ENCODE results near the gene DHX29. TPM values are rescaled to one million over a fixed set of nuclear protein-coding genes. Genes with fewer than 3 reads are reported as not detected.

DHX29 gene
- total RNA-seq, 1 experiment from 2014 or later: 24.3 TPM

- H4K20me1 ChIP-seq (ENCODE audit: insufficient read depth): no peaks in the 10 kb centered on the region; the same call in 1 of the 2 replicates
- intact Hi-C loops (cut with micrococcal nuclease): loop anchor here (1.0 kb wide), 1 partner anchor 351 kb away; no protein-coding TSS in a partner anchor
- H3K9me3 ChIP-seq (ENCODE audit: control insufficient read depth in 1 of 2, insufficient read depth in 1 of 2, low read depth in 1 of 2, low read length in 2 of 2): no peaks in the 10 kb centered on the region
- peaks cover 29 to 34% of the 10 kb centered on the region in 2 experiments; a peak in 3 of 4 replicates for H3K36me3 ChIP-seq (ENCODE audit: control insufficient read depth in 1 of 2, insufficient read depth in 2 of 2, low read length in 2 of 2)
- H3K9ac ChIP-seq (ENCODE audit: low read length): no peak overlapping the region
- no peak overlapping the region for H2AFZ ChIP-seq (ENCODE audit: low read depth, low read length, poor library complexity, severe bottlenecking)
- ChIA-PET CTCF (interaction anchor here (1.3 kb wide), 1 partner anchor 348 kb away, joined by 6 read pairs; no protein-coding TSS in a partner anchor), RAD21 (ENCODE audit: low non-redundant PET in 1 of 2, low total read pairs in 2 of 2, uncharacterized antibody in 2 of 2, unreplicated experiment in 2 of 2) (no interaction called here), POLR2A (no interaction called here)
- DNase-seq (ENCODE audit: low read depth, low spot score) (no peak), ATAC-seq (no peak)
- H3K4me1 ChIP-seq (ENCODE audit: control insufficient read depth in 1 of 2, insufficient read depth in 2 of 2, low read length in 2 of 2): no peaks in the 10 kb centered on the region
- no TSS peak for BruUV-seq (replicated peaks)
- H3K4me2 ChIP-seq (ENCODE audit: low read length): no peak overlapping the region
- no peak overlapping the region for H3K27ac ChIP-seq (ENCODE audit: low read depth, low read length)
- no peak overlapping the region for H3K4me3 ChIP-seq (replicated peaks in 1 of 2; ENCODE audit: low read depth in 1 of 2, low read length in 2 of 2)
- TF ChIP-seq EZH2 (IDR thresholded peaks at IDR 0.05): no peak
- no peak for TF ChIP-seq SIN3A (IDR thresholded peaks at IDR 0.05; ENCODE audit: low read depth)
- TF ChIP-seq, protein P1, sequence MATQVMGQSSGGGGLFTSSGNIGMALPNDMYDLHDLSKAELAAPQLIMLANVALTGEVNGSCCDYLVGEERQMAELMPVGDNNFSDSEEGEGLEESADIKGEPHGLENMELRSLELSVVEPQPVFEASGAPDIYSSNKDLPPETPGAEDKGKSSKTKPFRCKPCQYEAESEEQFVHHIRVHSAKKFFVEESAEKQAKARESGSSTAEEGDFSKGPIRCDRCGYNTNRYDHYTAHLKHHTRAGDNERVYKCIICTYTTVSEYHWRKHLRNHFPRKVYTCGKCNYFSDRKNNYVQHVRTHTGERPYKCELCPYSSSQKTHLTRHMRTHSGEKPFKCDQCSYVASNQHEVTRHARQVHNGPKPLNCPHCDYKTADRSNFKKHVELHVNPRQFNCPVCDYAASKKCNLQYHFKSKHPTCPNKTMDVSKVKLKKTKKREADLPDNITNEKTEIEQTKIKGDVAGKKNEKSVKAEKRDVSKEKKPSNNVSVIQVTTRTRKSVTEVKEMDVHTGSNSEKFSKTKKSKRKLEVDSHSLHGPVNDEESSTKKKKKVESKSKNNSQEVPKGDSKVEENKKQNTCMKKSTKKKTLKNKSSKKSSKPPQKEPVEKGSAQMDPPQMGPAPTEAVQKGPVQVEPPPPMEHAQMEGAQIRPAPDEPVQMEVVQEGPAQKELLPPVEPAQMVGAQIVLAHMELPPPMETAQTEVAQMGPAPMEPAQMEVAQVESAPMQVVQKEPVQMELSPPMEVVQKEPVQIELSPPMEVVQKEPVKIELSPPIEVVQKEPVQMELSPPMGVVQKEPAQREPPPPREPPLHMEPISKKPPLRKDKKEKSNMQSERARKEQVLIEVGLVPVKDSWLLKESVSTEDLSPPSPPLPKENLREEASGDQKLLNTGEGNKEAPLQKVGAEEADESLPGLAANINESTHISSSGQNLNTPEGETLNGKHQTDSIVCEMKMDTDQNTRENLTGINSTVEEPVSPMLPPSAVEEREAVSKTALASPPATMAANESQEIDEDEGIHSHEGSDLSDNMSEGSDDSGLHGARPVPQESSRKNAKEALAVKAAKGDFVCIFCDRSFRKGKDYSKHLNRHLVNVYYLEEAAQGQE (IDR thresholded peaks at IDR 0.05; ENCODE audit: low read depth): no peak
- no peak for TF ChIP-seq CBX3 (IDR thresholded peaks at IDR 0.05; ENCODE audit: low read depth)
- no peak for TF ChIP-seq EZH2phosphoT487 (IDR thresholded peaks at IDR 0.05; ENCODE audit: borderline replicate concordance)
- no peak for TF ChIP-seq SP1 (IDR thresholded peaks at IDR 0.05; ENCODE audit: low read depth)
- H3K9me2 ChIP-seq (ENCODE audit: insufficient read depth): no peaks in the 10 kb centered on the region
- H3K79me2 ChIP-seq (ENCODE audit: insufficient read depth, low read length): peaks cover 41% of the 10 kb centered on the region
- no peaks in the 10 kb centered on the region for H3K27me3 ChIP-seq (ENCODE audit: insufficient read depth, low read length)
Observed at GRCh38 chr5:55343609-55344008, 36.1 kb upstream of the DHX29 start.

DNA sequence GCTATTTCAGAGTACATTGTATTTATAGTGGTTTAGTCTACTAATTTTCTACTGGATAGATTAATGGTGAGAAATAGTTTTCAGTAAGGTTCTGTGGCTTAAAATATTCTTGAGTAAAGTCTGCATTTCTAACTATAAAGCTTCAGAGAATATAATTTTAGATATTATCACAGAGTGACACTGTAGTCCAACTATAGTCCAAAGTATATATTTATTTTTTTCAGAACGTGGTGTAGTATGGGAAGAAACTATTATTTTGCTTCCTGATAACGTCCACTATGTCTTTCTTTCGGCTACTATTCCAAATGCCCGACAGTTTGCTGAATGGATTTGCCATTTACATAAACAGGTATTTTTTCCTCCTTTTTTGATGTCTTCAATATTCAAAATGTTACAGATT lies 35.6 kb upstream of the DHX29 start:
- BruUV-seq (replicated peaks): no TSS peak
- no peak for DNase-seq (ENCODE audit: low read depth, low spot score)
- TF ChIP-seq SP1 (IDR thresholded peaks at IDR 0.05; ENCODE audit: low read depth) (no peak), EZH2 (IDR thresholded peaks at IDR 0.05) (no peak), ZNF274 (IDR thresholded peaks at IDR 0.05; ENCODE audit: low read depth, low read length) (no peak), CEBPB (IDR thresholded peaks at IDR 0.05; ENCODE audit: low read depth) (no peak), POLR2AphosphoS5 (IDR thresholded peaks at IDR 0.05; ENCODE audit: low read depth, low read length) (no peak), MAX (IDR thresholded peaks at IDR 0.05) (no peak), EZH2phosphoT487 (IDR thresholded peaks at IDR 0.05; ENCODE audit: borderline replicate concordance) (no peak), RAD21 (IDR thresholded peaks at IDR 0.05; ENCODE audit: low read depth) (no peak), SIN3A (IDR thresholded peaks at IDR 0.05; ENCODE audit: low read depth) (no peak), ZFX (IDR thresholded peaks at IDR 0.05) (no peak)
- TF ChIP-seq, protein P2, sequence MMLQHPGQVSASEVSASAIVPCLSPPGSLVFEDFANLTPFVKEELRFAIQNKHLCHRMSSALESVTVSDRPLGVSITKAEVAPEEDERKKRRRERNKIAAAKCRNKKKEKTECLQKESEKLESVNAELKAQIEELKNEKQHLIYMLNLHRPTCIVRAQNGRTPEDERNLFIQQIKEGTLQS (IDR thresholded peaks at IDR 0.05): no peak
- TF ChIP-seq, protein P1 (IDR thresholded peaks at IDR 0.05; ENCODE audit: low read depth): no peak

More for the DNA sequence above, 35.6 kb upstream of the DHX29 start:
- Histone ChIP-seq H3K36me3 (ENCODE audit: control insufficient read depth in 1 of 2, insufficient read depth in 2 of 2, low read length in 2 of 2) (peaks cover 29% of the 10 kb centered on the region in 2 experiments; a peak in 3 of 4 replicates), H3K9me2 (ENCODE audit: insufficient read depth) (no peaks in the 10 kb centered on the region), H3K4me2 (ENCODE audit: low read length) (no peak overlapping the region), H3K27ac (ENCODE audit: low read depth, low read length) (no peak overlapping the region), H3K27me3 (ENCODE audit: insufficient read depth, low read length) (no peaks in the 10 kb centered on the region), H3K9me3 (ENCODE audit: control insufficient read depth in 1 of 2, insufficient read depth in 1 of 2, low read depth in 1 of 2, low read length in 2 of 2) (no peaks in the 10 kb centered on the region), H3K4me3 (replicated peaks in 1 of 2; ENCODE audit: low read depth in 1 of 2, low read length in 2 of 2) (no peak overlapping the region), H3K4me1 (ENCODE audit: control insufficient read depth in 1 of 2, insufficient read depth in 2 of 2, low read length in 2 of 2) (no peaks in the 10 kb centered on the region), H2AFZ (ENCODE audit: low read depth, low read length, poor library complexity, severe bottlenecking) (no peak overlapping the region), H3K79me2 (ENCODE audit: insufficient read depth, low read length) (peaks cover 46% of the 10 kb centered on the region), H4K20me1 (ENCODE audit: insufficient read depth) (no peaks in the 10 kb centered on the region; the same call in 1 of the 2 replicates), H3K9ac (ENCODE audit: low read length) (no peak overlapping the region)
- ATAC-seq: no peak
- ChIA-PET POLR2A (no interaction called here), RAD21 (ENCODE audit: low non-redundant PET in 1 of 2, low total read pairs in 2 of 2, uncharacterized antibody in 2 of 2, unreplicated experiment in 2 of 2) (no interaction called here), CTCF (interaction anchor here (1.0 to 1.5 kb wide), 3 partner anchors 18 to 349 kb away, joined by 3 to 6 read pairs (median 4); no protein-coding TSS in a partner anchor)
- intact Hi-C loops (cut with micrococcal nuclease): no loop called here

Measured in HCT116 (cell line).